Kidney (tissue), 14 donors: ENCODE data around the gene UAP1. TPM values are rescaled to one million over a fixed set of nuclear protein-coding genes. Genes with fewer than 3 reads are reported as not detected.

ENCODE experiments used
- DNase-seq, 5 donors: peaks; one replicate each; pipeline ENCODE4 v3.0.0-alpha.2; 2013 to 2020
- FAIRE-seq: peaks from 2 replicates; lab custom pipeline; 2012; peaks lifted over from hg19 to GRCh38; lab: Jason Lieb, UNC
- H3K27ac ChIP-seq, 2 donors: one replicate each; pipeline ENCODE4 v1.7.0; 2013; ENCODE audit warnings: low read depth in 2 of 2, low read length in 2 of 2, inconsistent platforms in 1 of 2
- H3K27me3 ChIP-seq: one replicate; pipeline ENCODE4 v1.7.1; 2013; ENCODE audit warnings: low read length, inconsistent platforms; ENCODE audit not compliant: control insufficient read depth, insufficient read depth
- H3K36me3 ChIP-seq, 3 donors: one replicate each; pipeline versions ENCODE4 v1.7.0 to v1.7.1; 2013; ENCODE audit warnings: low read length in 3 of 3, control low read depth in 1 of 3, inconsistent platforms in 1 of 3; ENCODE audit not compliant: insufficient read depth in 3 of 3, control insufficient read depth in 2 of 3
- H3K4me1 ChIP-seq, 3 donors: one replicate each; pipeline versions ENCODE4 v1.7.0 to v1.7.1; 2013; ENCODE audit warnings: low read length in 3 of 3, inconsistent platforms in 1 of 3, low read depth in 1 of 3; ENCODE audit not compliant: control insufficient read depth in 2 of 3, insufficient read depth in 2 of 3
- H3K4me3 ChIP-seq, 3 donors: one replicate each; pipeline versions ENCODE4 v1.7.0 to v1.8.1; 2013; ENCODE audit warnings: low read length in 3 of 3, control low read depth in 1 of 3, inconsistent platforms in 1 of 3
- H3K9ac ChIP-seq, 3 donors: one replicate each; pipeline versions ENCODE4 v1.7.0 to v1.7.1; 2013; ENCODE audit warnings: low read length in 3 of 3, control low read depth in 1 of 3, inconsistent platforms in 1 of 3
- H3K9me3 ChIP-seq, 3 donors: one replicate each; pipeline versions ENCODE4 v1.7.0 to v1.7.1; 2013; ENCODE audit warnings: low read length in 3 of 3, control low read depth in 1 of 3, inconsistent platforms in 1 of 3; ENCODE audit not compliant: control insufficient read depth in 2 of 3, insufficient read depth in 1 of 3
- intact Hi-C: fragments of 100-400 bp; cut with DNase I; formaldehyde crosslinking; loops from one replicate; pipeline ENCODE4 v1.11.1; 2022
- polyA plus RNA-seq: library from polyadenylated mRNA; stranded (reverse); fragments of 350-450 nt; fragmentation: Illumina TruSeq; extraction: RNeasy Lipid Tissue Mini Kit (QIAGEN cat#74804); gene quantifications from one replicate; pipeline ENCODE4 v1.2.3, GENCODE V29; 2014; ENCODE audit warnings: low read depth, low replicate concordance; ENCODE audit not compliant: insufficient read depth
- total RNA-seq: library from RNA; stranded (reverse); fragmentation: NEBNext Ultra II Directional; extraction: Animal tissue kit (Norgen Biotek cat#: 25700); gene quantifications from one replicate; pipeline ENCODE4 v1.2.1, GENCODE V29; 2021
- TF ChIP-seq, protein P1 (sequence below): IDR thresholded peaks from 3 replicates; pipeline ENCODE4 v1.5.1; 2012; ENCODE audit warnings: mild to moderate bottlenecking, moderate library complexity, borderline replicate concordance; ENCODE audit not compliant: insufficient read depth; ENCODE audit errors: extremely low read depth
- donor health status: control.
- donor health status: control.
- donor health status: control.
- donor health status: control.
- donor health status: control.
- donor health status: DM: yes; HTN: yes; CAD: no.
- donor health status: Normal renal cell carcinoma (clear cell type).

The UAP1 gene
- total and polyA plus RNA-seq, 2 donors from 2014 or later, result 23.6 to 30.6 TPM

DNA sequence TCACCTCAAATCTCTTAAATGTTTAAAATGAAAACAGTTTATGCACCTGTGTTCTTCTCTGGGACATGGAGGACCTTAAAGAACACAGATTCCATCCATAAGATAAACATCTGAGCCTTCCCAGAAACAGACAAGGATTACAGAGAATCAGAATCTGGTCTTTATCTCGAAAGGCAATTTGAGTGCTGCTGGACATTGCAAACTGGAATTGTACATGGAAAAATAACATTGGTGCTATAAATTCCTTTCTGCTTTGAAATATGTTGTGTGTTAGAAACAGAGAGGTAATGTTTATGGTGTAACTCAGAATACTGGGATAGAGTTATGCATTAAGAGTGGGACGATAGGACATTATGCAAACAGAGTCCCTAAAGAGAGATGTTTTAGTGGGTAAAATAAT lies 64.2 kb downstream of the UAP1 start:
- intact Hi-C loops, result no loop called here
- no peak overlapping the region for H3K4me3 ChIP-seq
- TF ChIP-seq, protein P1, sequence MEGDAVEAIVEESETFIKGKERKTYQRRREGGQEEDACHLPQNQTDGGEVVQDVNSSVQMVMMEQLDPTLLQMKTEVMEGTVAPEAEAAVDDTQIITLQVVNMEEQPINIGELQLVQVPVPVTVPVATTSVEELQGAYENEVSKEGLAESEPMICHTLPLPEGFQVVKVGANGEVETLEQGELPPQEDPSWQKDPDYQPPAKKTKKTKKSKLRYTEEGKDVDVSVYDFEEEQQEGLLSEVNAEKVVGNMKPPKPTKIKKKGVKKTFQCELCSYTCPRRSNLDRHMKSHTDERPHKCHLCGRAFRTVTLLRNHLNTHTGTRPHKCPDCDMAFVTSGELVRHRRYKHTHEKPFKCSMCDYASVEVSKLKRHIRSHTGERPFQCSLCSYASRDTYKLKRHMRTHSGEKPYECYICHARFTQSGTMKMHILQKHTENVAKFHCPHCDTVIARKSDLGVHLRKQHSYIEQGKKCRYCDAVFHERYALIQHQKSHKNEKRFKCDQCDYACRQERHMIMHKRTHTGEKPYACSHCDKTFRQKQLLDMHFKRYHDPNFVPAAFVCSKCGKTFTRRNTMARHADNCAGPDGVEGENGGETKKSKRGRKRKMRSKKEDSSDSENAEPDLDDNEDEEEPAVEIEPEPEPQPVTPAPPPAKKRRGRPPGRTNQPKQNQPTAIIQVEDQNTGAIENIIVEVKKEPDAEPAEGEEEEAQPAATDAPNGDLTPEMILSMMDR, result no peak
- no peaks in the 10 kb centered on the region for H3K36me3 ChIP-seq
- no peaks in the 10 kb centered on the region for H3K9me3 ChIP-seq
- FAIRE-seq (no peak), DNase-seq (no peak)
- H3K9ac ChIP-seq, result no peak overlapping the region
- no peaks in the 10 kb centered on the region for H3K4me1 ChIP-seq
- H3K27me3 ChIP-seq, result no peaks in the 10 kb centered on the region
- H3K27ac ChIP-seq, result no peak overlapping the region

DNA sequence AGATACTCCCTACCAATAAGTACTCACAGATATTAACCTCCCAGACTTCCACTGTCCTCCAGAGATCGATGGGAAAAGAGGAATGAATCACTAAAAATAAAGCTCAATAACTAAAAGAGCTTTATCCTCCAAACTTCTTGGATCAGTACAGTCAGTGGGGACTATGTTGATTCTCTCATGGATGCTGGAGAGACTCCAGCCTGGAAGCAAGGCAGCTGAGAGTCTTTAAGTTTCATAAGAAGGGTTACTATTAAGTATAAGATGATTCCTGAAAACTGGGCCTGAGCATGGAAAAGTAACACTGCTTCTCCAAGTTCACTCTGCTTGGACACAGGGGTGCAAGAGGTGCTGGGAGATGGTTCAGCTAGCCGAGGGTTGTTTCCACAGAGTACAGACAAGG lies 64.6 kb downstream of the UAP1 start:
- no peaks in the 10 kb centered on the region for H3K9me3 ChIP-seq
- H3K36me3 ChIP-seq, result no peaks in the 10 kb centered on the region
- peak overlapping the region in 1 of 2 donors; percentile 33 for H3K27ac ChIP-seq
- no peak overlapping the region for H3K9ac ChIP-seq
- H3K4me3 ChIP-seq, result no peak overlapping the region
- H3K4me1 ChIP-seq, result no peaks in the 10 kb centered on the region
- intact Hi-C loops, result no loop called here
- FAIRE-seq (no peak), DNase-seq (peak in 1 of 5 donors; percentile 47)
- TF ChIP-seq, protein P1, result no peak
- no peaks in the 10 kb centered on the region for H3K27me3 ChIP-seq

DNA sequence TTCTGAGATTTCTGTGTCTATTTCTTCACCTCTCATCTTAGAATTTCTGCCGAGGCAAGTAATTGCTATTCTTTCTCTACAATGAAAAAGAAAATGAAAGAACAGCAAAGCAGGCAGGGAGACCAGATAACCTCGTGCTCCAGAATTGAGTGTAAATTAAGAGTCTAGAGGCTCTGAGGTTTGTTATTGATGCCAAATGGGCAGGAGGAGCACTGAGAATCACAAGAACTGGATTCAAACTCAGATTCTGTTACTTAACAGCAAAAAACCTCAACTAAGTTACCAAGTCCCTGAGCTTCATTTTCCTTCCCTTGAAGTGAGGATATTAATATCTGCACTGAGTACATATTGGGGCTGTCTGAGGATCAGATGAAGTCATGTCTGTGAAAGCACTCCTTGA lies 65.2 kb downstream of the UAP1 start:
- Histone ChIP-seq H3K36me3 (no peaks in the 10 kb centered on the region), H3K4me3 (no peak overlapping the region), H3K9ac (no peak overlapping the region), H3K27ac (peak overlapping the region in 1 of 2 donors; percentile 33), H3K4me1 (no peaks in the 10 kb centered on the region), H3K27me3 (no peaks in the 10 kb centered on the region), H3K9me3 (no peaks in the 10 kb centered on the region)
- DNase-seq, result no peak
- FAIRE-seq, result no peak
- intact Hi-C loops, result no loop called here
- TF ChIP-seq, protein P1, result no peak
